GM12801 (cell line): ENCODE measurements around the gene FEM1B.

Experiments
- TF ChIP-seq, protein P1 (sequence below): IDR thresholded peaks from one replicate; pipeline ENCODE4 v1.5.1; 2011; ENCODE audit warnings: control low read depth; ENCODE audit not compliant: insufficient read length; ENCODE audit errors: extremely low read depth

FEM1B gene

DNA sequence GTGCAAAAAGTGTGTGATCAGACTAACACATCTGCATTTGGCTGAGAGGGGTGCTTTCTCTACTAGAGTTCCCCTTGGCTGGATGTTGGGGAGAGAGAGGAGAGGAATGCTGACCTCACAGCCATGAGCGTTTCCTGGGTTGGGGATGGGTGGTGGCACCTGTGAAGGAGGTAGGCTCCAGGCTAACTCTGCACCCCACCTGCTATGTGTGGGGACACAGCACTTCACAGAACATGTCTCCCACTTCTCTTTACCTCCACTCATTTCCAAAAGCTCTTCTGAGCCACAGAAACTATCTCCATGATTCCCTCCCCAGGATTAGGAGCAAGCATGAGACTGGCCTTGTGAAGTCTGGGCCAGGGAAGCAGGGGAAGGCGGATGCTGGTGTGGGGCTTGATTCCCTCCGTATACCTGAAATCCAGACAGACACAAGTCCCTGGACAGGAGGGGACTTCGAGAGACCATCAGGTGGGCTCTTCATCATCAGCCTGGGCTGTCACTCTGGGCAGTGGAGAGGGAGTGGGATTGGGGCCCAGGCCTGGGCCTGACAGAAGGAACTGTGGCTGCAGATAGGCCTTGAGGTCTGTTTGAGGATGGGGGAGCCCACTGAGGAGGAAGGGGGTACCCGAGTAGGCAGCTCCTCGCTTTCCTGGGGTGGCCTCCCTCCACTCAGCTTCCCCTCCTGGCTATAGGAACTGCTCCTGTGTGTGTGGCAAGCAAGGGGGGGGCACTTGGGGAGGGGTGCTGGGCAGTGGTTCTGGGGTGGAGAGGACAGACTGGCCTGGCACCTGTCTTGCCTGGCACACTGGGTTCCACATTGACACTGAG lies 40.7 kb downstream of the FEM1B start:
- TF ChIP-seq, protein P1, sequence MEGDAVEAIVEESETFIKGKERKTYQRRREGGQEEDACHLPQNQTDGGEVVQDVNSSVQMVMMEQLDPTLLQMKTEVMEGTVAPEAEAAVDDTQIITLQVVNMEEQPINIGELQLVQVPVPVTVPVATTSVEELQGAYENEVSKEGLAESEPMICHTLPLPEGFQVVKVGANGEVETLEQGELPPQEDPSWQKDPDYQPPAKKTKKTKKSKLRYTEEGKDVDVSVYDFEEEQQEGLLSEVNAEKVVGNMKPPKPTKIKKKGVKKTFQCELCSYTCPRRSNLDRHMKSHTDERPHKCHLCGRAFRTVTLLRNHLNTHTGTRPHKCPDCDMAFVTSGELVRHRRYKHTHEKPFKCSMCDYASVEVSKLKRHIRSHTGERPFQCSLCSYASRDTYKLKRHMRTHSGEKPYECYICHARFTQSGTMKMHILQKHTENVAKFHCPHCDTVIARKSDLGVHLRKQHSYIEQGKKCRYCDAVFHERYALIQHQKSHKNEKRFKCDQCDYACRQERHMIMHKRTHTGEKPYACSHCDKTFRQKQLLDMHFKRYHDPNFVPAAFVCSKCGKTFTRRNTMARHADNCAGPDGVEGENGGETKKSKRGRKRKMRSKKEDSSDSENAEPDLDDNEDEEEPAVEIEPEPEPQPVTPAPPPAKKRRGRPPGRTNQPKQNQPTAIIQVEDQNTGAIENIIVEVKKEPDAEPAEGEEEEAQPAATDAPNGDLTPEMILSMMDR = no peak

DNA sequence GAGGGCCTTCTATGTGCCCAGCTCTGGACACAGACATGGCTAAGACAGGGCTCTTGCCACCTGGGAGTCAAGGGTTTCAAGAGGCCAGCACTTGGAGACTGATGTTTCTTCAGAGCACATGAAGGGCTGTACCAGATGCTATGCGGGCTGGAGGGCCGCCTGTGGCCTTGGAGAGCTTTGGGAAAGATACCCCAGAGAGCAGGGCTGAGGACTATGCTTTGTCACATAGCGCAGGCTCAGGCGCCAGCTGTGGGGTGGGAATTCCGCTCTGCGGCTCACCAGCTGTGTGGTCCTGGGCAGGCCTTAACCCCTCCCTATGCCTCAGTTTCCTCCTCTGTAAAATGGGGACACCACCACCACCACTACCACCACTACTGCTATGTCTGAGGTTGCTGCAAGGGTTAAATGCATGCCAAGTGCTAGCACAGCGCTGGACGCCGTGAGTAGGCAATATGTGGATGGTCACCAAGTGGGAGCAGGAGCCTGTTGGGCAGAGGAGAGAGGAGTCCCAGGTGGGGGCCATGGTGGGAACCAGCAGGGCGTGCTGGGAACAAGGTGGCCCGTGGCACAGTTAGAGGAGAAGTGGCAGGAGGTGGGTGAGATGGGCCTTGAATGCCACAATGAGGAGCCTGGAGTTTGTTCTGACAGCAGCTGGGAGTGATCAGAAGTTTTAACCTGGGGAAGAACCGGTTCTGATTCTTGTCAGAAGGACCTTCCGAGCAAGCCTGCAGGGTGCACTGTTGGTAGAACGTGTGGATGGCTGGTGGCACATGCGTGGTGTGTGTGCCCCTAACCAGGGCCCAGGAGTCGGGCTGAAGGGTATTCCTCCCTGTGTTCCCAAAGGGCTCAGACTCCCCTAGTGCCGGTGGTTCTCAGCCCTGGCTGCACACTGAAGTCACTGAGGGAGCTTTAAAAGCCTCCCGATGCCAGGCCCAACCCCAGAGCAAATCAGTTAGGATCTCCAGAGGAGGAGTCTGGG lies 41.7 kb downstream of the FEM1B start:
- TF ChIP-seq, protein P1 = no peak

- TF ChIP-seq, protein P1 = no peak
Measured at GRCh38 chr15:68319997-68320396, 42.5 kb downstream of the FEM1B start.

DNA sequence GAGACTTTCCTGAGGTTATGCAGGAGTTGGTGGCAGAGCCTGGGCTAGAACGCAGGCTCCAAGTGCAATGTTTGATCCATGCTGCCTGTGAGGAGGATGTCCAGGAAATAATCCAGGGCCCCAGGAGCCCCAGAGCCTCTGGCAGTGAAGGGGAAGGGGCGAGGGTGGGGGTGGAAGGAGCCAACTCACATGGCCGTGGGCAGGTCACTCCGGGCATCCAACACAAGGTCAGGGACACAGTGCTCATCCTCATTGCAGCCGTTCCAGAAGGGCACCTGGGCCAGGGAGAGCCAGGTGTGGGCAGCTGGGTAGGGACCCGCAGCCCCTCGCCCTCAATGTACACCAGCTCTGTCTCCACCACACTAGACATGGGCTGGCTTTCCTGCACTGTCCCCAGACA lies 43.7 kb downstream of the FEM1B start:
- TF ChIP-seq, protein P1 = no peak

- TF ChIP-seq, protein P1 = no peak
Measured at GRCh38 chr15:68322796-68323195, 45.3 kb downstream of the FEM1B start.

DNA sequence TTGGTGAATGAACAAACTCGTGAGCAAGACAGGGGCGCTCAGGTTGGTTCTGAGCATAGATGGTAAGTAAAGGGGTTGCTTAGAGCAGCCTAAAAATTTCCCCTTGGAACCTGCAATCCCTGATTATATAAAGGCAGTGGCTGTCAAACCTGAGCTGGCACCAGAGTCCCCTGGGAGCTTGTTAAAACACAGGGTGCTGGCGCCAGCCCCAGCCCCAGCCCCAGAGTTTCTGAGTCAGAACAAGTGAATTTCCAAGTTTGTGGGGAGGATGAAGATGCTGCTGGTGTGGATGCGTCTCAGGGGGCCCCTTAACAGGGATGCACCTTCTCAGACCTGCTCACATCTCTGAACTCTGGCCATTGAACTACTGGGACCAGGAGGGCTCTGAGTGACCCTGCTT lies 48.2 kb downstream of the FEM1B start:
- TF ChIP-seq, protein P1 = no peak

- TF ChIP-seq, protein P1 = no peak
Measured at GRCh38 chr15:68326711-68327354, 49.3 kb downstream of the FEM1B start.
